Ovary (tissue), 9 donors: Measurements from ENCODE around the gene LMOD1. TPM values are rescaled to one million over a fixed set of nuclear protein-coding genes. Genes with fewer than 3 reads are reported as not detected.
"Not testable (repeated sequence)": the region's sequence is repeated elsewhere in the genome, so short reads cannot be mapped to it uniquely, and the experiment has no call there.

ENCODE experiments used
- DNase-seq, 5 donors: peaks; one replicate each; pipeline ENCODE4 v3.0.0-alpha.2; 2019 to 2020
- H3K27ac ChIP-seq, 2 donors: fragments of 200-600 bp; one replicate each; pipeline versions ENCODE4 v1.5.1 to v1.8.0; 2019 to 2022
- H3K27me3 ChIP-seq: fragments of 200-600 bp; one replicate; pipeline ENCODE4 v1.8.0; 2022
- H3K36me3 ChIP-seq: fragments of 200-600 bp; sonication (generic); one replicate; pipeline ENCODE4 v1.5.1; 2019
- H3K4me1 ChIP-seq: one replicate; pipeline ENCODE4 v1.8.1; 2013; ENCODE audit warnings: mild to moderate bottlenecking, moderate library complexity; ENCODE audit not compliant: insufficient read depth
- H3K4me3 ChIP-seq: fragments of 200-600 bp; sonication (generic); one replicate; pipeline ENCODE4 v1.5.1; 2017
- H3K9me3 ChIP-seq, 2 donors: fragments of 200-600 bp in 1 of 2; sonication (generic) in 1 of 2; one replicate each; pipeline versions ENCODE4 v1.5.1 to v1.8.1; 2013 to 2019; ENCODE audit warnings: mild to moderate bottlenecking in 1 of 2, moderate library complexity in 1 of 2
- CTCF ChIP-seq, 3 donors: fragments of 450-650 bp in 2 of 3; fragments of 200-600 bp in 1 of 3; IDR thresholded peaks; one replicate each; pipeline versions ENCODE4 v1.5.1 to v1.8.0; 2016 to 2022; ENCODE audit warnings: antibody characterized with exemption in 3 of 3, mild to moderate bottlenecking in 1 of 3
- EP300 ChIP-seq: sonication (generic); formaldehyde crosslinking; IDR thresholded peaks from one replicate; pipeline ENCODE4 v1.6.1; 2017; ENCODE audit warnings: antibody characterized with exemption
- POLR2A ChIP-seq: fragments of 450-650 bp; IDR thresholded peaks from one replicate; pipeline ENCODE4 v1.6.1; 2017; ENCODE audit warnings: antibody characterized with exemption, mild to moderate bottlenecking, moderate library complexity
- WGBS, 3 donors: extraction: QIAGEN DNeasy Blood & Tissue Kit in 1 of 3; methylation state at CpG; one replicate each; pipeline versions ENCODE4 v1.1.5 to v1.1.7; 2013 to 2017; 5-methylcytosine and 5-hydroxymethylcytosine counted together
- intact Hi-C, 4 donors: fragments of 100-400 bp; cut with DNase I; formaldehyde crosslinking; loops; one replicate each; pipeline versions ENCODE4 v1.11.0 to v1.15.1; 2022 to 2023
- polyA plus RNA-seq, 2 donors: library from polyadenylated mRNA; stranded (reverse); fragments of 200-250 nt in 1 of 2; fragments of 350-450 nt in 1 of 2; fragmentation: Illumina TruSeq in 1 of 2; extraction: RNeasy Lipid Tissue Mini Kit (QIAGEN cat#74804) in 1 of 2; gene quantifications; one replicate each; pipeline ENCODE4 v1.2.3, GENCODE V29; 2013 to 2014
- total RNA-seq, 7 donors: library from RNA; depleted of rRNA in 2 of 7; stranded (reverse); fragments of >200 nt in 2 of 7; fragmentation: NEBNext Ultra II Directional in 3 of 7; extraction: Animal tissue kit (Norgen Biotek cat#: 25700) in 3 of 7; gene quantifications; one replicate each; pipeline versions ENCODE4 v1.1.0 to v1.2.4, GENCODE V29; 2016 to 2023
- donor health status: DM: no; HTN: no; CAD: no; lungs with moderate emphysema.
- donor health status: DM: no; HTN: no; CAD: no.
- donor health status: Bipolar disorder and iron deficiency.
- donor health status: DM: yes; HTN: yes; CAD: no.
- donor health status: DM: no; HTN: no; CAD: no.
- donor health status: DM: yes; HTN: yes; CAD: no.

LMOD1 gene
- total and polyA plus RNA-seq, 9 donors = 25.6 to 255 (median 92.6) TPM

GRCh38 chr1:201905234-201905890, 41.0 kb downstream of the LMOD1 start:
- no peaks in the 10 kb centered on the region for H3K36me3 ChIP-seq
- 36 to 60% (median 49%) methylated on average over 6 of the region's 6 CpGs for WGBS, 3 donors
- H3K4me1 ChIP-seq = peaks cover 49% of the 10 kb centered on the region
- peak overlapping the region; percentile 47 to 94 for H3K27ac ChIP-seq
- intact Hi-C loops = loop anchor here in 1 of 4 donors (5.0 kb wide), 1 partner anchor 37 kb away; no protein-coding TSS in a partner anchor
- no peak overlapping the region for H3K4me3 ChIP-seq
- TF ChIP-seq POLR2A (no peak), EP300 (no peak), CTCF (IDR thresholded peaks at IDR 0.05) (no peak)
- no peaks in the 10 kb centered on the region for H3K27me3 ChIP-seq
- no peaks in the 10 kb centered on the region for H3K9me3 ChIP-seq
- DNase-seq = peak in 1 of 5 donors; percentile 15

- H3K27ac ChIP-seq = peak overlapping the region; percentile 47 to 94
- peak; percentile 63 to 78 (median 74) for DNase-seq
- TF ChIP-seq CTCF (IDR thresholded peaks at IDR 0.05) (no peak), POLR2A (peak; percentile 18)
- H3K4me3 ChIP-seq = no peak overlapping the region
- H3K4me1 ChIP-seq = peaks cover 52% of the 10 kb centered on the region
- intact Hi-C loops = no loop called here
- 5 to 8% (median 7%) methylated on average over 6 of the region's 6 CpGs for WGBS, 3 donors
- no peaks in the 10 kb centered on the region for H3K9me3 ChIP-seq
- no peaks in the 10 kb centered on the region for H3K27me3 ChIP-seq
- H3K36me3 ChIP-seq = no peaks in the 10 kb centered on the region
Measured at GRCh38 chr1:201904579-201904978, 41.8 kb downstream of the LMOD1 start.

- TF ChIP-seq CTCF (IDR thresholded peaks at IDR 0.05) (no peak), POLR2A (no peak), EP300 (no peak)
- no peaks in the 10 kb centered on the region for H3K36me3 ChIP-seq
- H3K4me3 ChIP-seq = no peak overlapping the region
- peak overlapping the region; percentile 47 to 94 for H3K27ac ChIP-seq
- H3K9me3 ChIP-seq = no peaks in the 10 kb centered on the region
- H3K4me1 ChIP-seq = peaks cover 50% of the 10 kb centered on the region
- DNase-seq = peak in 4 of 5 donors; percentile 60 to 83 (median 72)
- intact Hi-C loops = no loop called here
- WGBS, 3 donors = 46 to 57% (median 56%) methylated on average over 5 of the region's 5 CpGs
- no peaks in the 10 kb centered on the region for H3K27me3 ChIP-seq
Measured at GRCh38 chr1:201903135-201903534, 43.2 kb downstream of the LMOD1 start.

GRCh38 chr1:201902198-201902597, 44.1 kb downstream of the LMOD1 start:
- WGBS, 3 donors = 65 to 79% (median 77%) methylated on average over 3 of the region's 3 CpGs
- TF ChIP-seq POLR2A (no peak), EP300 (no peak), CTCF (IDR thresholded peaks at IDR 0.05) (no peak)
- no peaks in the 10 kb centered on the region for H3K36me3 ChIP-seq
- DNase-seq = no peak
- H3K27ac ChIP-seq = peak overlapping the region in 1 of 2 donors; percentile 94
- no peaks in the 10 kb centered on the region for H3K27me3 ChIP-seq
- intact Hi-C loops = no loop called here
- H3K9me3 ChIP-seq = no peaks in the 10 kb centered on the region
- peaks cover 45% of the 10 kb centered on the region for H3K4me1 ChIP-seq
- no peak overlapping the region for H3K4me3 ChIP-seq

GRCh38 chr1:201901036-201901435, 45.3 kb downstream of the LMOD1 start:
- H3K4me3 ChIP-seq, H3K9me3 ChIP-seq, H3K27me3 ChIP-seq, DNase-seq, intact Hi-C loops, H3K36me3 ChIP-seq: not testable (repeated sequence)
- Histone ChIP-seq H3K4me1 (peaks cover 36% of the 10 kb centered on the region), H3K27ac (peak overlapping the region in 1 of 2 donors; percentile 79)
- 75 to 80% (median 79%) methylated on average over 6 of the region's 6 CpGs for WGBS, 3 donors
